SK-N-SH treated with all-trans-retinoic acid at 6 μM for 48 hours (cell line): ENCODE measurements around the gene MEIS1.

Experiments used
- ATAC-seq: fragments of 200-7000 bp; cut with Tn5 transposase; 3 replicates; pipeline ENCODE4 v1.9.1; 2020; ENCODE audit warnings: mild to moderate bottlenecking, moderate library complexity
- ARNTL ChIP-seq: fragments of 450-650 bp; formaldehyde crosslinking; IDR thresholded peaks from 2 replicates; pipeline ENCODE4 v1.5.0; 2020; ENCODE audit warnings: low read depth, mild to moderate bottlenecking, moderate library complexity, borderline replicate concordance
- BACH2 ChIP-seq: fragments of 250-450 bp; sonication (Bioruptor Pico); IDR thresholded peaks from 2 replicates; pipeline ENCODE4 v1.9.0; 2021; ENCODE audit warnings: mild to moderate bottlenecking, borderline replicate concordance
- CSDC2 ChIP-seq: fragments of 250-450 bp; sonication (Bioruptor Pico); IDR thresholded peaks from 2 replicates; pipeline ENCODE4 v1.5.0; 2020; ENCODE audit warnings: mild to moderate bottlenecking, moderate library complexity
- ESRRG ChIP-seq: fragments of 250-450 bp; sonication (Bioruptor Pico); IDR thresholded peaks from 2 replicates; pipeline ENCODE4 v1.6.1; 2021; ENCODE audit warnings: mild to moderate bottlenecking
- GLIS3 ChIP-seq: fragments of 250-450 bp; sonication (Bioruptor Pico); IDR thresholded peaks from 2 replicates; pipeline ENCODE4 v1.5.0; 2020; ENCODE audit warnings: mild to moderate bottlenecking, moderate library complexity
- OSR1 ChIP-seq: fragments of 250-450 bp; sonication (Bioruptor Pico); IDR thresholded peaks from 2 replicates; pipeline ENCODE4 v1.8.0; 2022; ENCODE audit warnings: moderate library complexity, mild to moderate bottlenecking, inconsistent platforms
- PATZ1 ChIP-seq: fragments of 250-450 bp; sonication (Bioruptor Pico); IDR thresholded peaks from 2 replicates; pipeline ENCODE4 v1.8.0; 2020; ENCODE audit warnings: mild to moderate bottlenecking, moderate library complexity, borderline replicate concordance
- RARB ChIP-seq: fragments of 250-450 bp; sonication (Bioruptor Pico); IDR thresholded peaks from 2 replicates; pipeline ENCODE4 v1.8.0; 2021; ENCODE audit warnings: mild to moderate bottlenecking, moderate library complexity
- SNAI2 ChIP-seq: fragments of 250-450 bp; sonication (Bioruptor Pico); IDR thresholded peaks from 2 replicates; pipeline ENCODE4 v1.5.0; 2020; ENCODE audit warnings: mild to moderate bottlenecking, moderate library complexity
- TCF4 ChIP-seq: fragments of 250-450 bp; sonication (Bioruptor Pico); IDR thresholded peaks from 2 replicates; pipeline ENCODE4 v1.8.0; 2021; ENCODE audit warnings: mild to moderate bottlenecking, moderate library complexity, borderline replicate concordance
- TOX ChIP-seq: fragments of 250-450 bp; sonication (Bioruptor Pico); IDR thresholded peaks from 2 replicates; pipeline ENCODE4 v1.8.0; 2021; ENCODE audit warnings: mild to moderate bottlenecking, moderate library complexity, borderline replicate concordance
- TSHZ2 ChIP-seq: fragments of 250-450 bp; sonication (Bioruptor Pico); IDR thresholded peaks from 2 replicates; pipeline ENCODE4 v1.5.0; 2020; ENCODE audit warnings: mild to moderate bottlenecking, moderate library complexity
- ZFP3 ChIP-seq: fragments of 250-450 bp; sonication (Bioruptor Pico); IDR thresholded peaks from 2 replicates; pipeline ENCODE4 v1.5.0; 2020; ENCODE audit warnings: mild to moderate bottlenecking, moderate library complexity
- ZNF70 ChIP-seq: fragments of 450-650 bp; formaldehyde crosslinking; IDR thresholded peaks from 2 replicates; pipeline ENCODE4 v1.5.0; 2020; ENCODE audit warnings: mild to moderate bottlenecking, moderate library complexity
- ZNF8 ChIP-seq: fragments of 450-650 bp; formaldehyde crosslinking; IDR thresholded peaks from 2 replicates; pipeline ENCODE4 v1.5.0; 2020; ENCODE audit warnings: mild to moderate bottlenecking, moderate library complexity
- TF ChIP-seq, protein P1 (sequence below): fragments of 250-450 bp; sonication (Bioruptor Pico); IDR thresholded peaks from 2 replicates; pipeline ENCODE4 v1.8.0; 2021; ENCODE audit warnings: low read depth, mild to moderate bottlenecking, moderate library complexity, borderline replicate concordance
- TF ChIP-seq, protein P2 (sequence below): fragments of 250-450 bp; sonication (Bioruptor Pico); IDR thresholded peaks from 2 replicates; pipeline ENCODE4 v1.5.1; 2020; ENCODE audit warnings: low read depth, mild to moderate bottlenecking, moderate library complexity
- TF ChIP-seq, protein P3 (sequence below): fragments of 250-450 bp; sonication (Bioruptor Pico); IDR thresholded peaks from 2 replicates; pipeline ENCODE4 v1.5.1; 2021; ENCODE audit warnings: mild to moderate bottlenecking, moderate library complexity

The MEIS1 gene

GRCh38 chr2:66490588-66491001 lies 55.7 kb downstream of the MEIS1 start:
- peak; percentile 71 for ATAC-seq
- TF ChIP-seq TOX (no peak), PATZ1 (CRISPR knock-in tag) (no peak), OSR1 (CRISPR knock-in tag) (no peak), ESRRG (CRISPR knock-in tag) (no peak), GLIS3 (CRISPR knock-in tag) (no peak), SNAI2 (no peak), RARB (CRISPR knock-in tag) (no peak), ZNF8 (CRISPR knock-in tag) (no peak), BACH2 (CRISPR knock-in tag) (no peak), ZNF70 (CRISPR knock-in tag) (no peak), TCF4 (CRISPR knock-in tag) (no peak), ZFP3 (CRISPR knock-in tag) (no peak)
- TF ChIP-seq, protein P1, sequence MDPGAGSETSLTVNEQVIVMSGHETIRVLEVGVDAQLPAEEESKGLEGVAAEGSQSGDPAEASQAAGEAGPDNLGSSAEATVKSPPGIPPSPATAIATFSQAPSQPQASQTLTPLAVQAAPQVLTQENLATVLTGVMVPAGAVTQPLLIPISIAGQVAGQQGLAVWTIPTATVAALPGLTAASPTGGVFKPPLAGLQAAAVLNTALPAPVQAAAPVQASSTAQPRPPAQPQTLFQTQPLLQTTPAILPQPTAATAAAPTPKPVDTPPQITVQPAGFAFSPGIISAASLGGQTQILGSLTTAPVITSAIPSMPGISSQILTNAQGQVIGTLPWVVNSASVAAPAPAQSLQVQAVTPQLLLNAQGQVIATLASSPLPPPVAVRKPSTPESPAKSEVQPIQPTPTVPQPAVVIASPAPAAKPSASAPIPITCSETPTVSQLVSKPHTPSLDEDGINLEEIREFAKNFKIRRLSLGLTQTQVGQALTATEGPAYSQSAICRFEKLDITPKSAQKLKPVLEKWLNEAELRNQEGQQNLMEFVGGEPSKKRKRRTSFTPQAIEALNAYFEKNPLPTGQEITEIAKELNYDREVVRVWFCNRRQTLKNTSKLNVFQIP (CRISPR knock-in tag), result no peak
- TF ChIP-seq, protein P2, sequence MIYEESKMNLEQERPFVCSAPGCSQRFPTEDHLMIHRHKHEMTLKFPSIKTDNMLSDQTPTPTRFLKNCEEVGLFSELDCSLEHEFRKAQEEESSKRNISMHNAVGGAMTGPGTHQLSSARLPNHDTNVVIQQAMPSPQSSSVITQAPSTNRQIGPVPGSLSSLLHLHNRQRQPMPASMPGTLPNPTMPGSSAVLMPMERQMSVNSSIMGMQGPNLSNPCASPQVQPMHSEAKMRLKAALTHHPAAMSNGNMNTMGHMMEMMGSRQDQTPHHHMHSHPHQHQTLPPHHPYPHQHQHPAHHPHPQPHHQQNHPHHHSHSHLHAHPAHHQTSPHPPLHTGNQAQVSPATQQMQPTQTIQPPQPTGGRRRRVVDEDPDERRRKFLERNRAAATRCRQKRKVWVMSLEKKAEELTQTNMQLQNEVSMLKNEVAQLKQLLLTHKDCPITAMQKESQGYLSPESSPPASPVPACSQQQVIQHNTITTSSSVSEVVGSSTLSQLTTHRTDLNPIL, result no peak
- TF ChIP-seq, protein P3, sequence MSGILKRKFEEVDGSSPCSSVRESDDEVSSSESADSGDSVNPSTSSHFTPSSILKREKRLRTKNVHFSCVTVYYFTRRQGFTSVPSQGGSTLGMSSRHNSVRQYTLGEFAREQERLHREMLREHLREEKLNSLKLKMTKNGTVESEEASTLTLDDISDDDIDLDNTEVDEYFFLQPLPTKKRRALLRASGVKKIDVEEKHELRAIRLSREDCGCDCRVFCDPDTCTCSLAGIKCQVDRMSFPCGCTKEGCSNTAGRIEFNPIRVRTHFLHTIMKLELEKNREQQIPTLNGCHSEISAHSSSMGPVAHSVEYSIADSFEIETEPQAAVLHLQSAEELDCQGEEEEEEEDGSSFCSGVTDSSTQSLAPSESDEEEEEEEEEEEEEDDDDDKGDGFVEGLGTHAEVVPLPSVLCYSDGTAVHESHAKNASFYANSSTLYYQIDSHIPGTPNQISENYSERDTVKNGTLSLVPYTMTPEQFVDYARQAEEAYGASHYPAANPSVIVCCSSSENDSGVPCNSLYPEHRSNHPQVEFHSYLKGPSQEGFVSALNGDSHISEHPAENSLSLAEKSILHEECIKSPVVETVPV (CRISPR knock-in tag), result no peak

- ATAC-seq, result no peak
- TF ChIP-seq CSDC2 (no peak), PATZ1 (CRISPR knock-in tag) (no peak), ZFP3 (CRISPR knock-in tag) (no peak), TSHZ2 (CRISPR knock-in tag) (no peak), ARNTL (CRISPR knock-in tag) (no peak), RARB (CRISPR knock-in tag) (no peak), TCF4 (CRISPR knock-in tag) (no peak)
- TF ChIP-seq, protein P1 (CRISPR knock-in tag), result no peak
- TF ChIP-seq, protein P3 (CRISPR knock-in tag), result no peak
These were observed 59.8 kb downstream of the MEIS1 start for GRCh38 chr2:66494708-66495107.
